HEK293 (cell line): Measurements from ENCODE around the gene IFT43.

Experiments
- CTCF ChIA-PET: fragments of 350-600 bp; formaldehyde crosslinking; extraction: SDS; loops from one replicate; lab custom pipeline; 2021; ENCODE audit warnings: antibody characterized with exemption; lab: Yijun Ruan, JAX
- POLR2A ChIA-PET: fragments of 300-600 bp; formaldehyde crosslinking; extraction: SDS; loops from one replicate; lab custom pipeline; 2020; ENCODE audit warnings: antibody characterized with exemption, inconsistent platforms; lab: Yijun Ruan, JAX
- H3K27ac ChIP-seq: fragments of 200-500 bp; sonication (Bioruptor generic); 2 replicates; pipeline ENCODE4 v1.5.1; 2014; ENCODE audit warnings: low read depth, low read length, control low read depth, inconsistent platforms; ENCODE audit errors: extremely low read depth
- H3K36me3 ChIP-seq, 2 experiments: fragments of 200-500 bp in 1 of 2; sonication (Bioruptor generic) in 1 of 2; 1 replicate in 1 of 2; 2 replicates in 1 of 2; pipeline ENCODE4 v1.5.1; 2014 to 2017; ENCODE audit warnings: inconsistent platforms in 2 of 2, low read length in 2 of 2; ENCODE audit not compliant: control insufficient read depth in 2 of 2, insufficient read depth in 1 of 2
- H3K4me1 ChIP-seq: fragments of 200-500 bp; sonication (Bioruptor generic); 2 replicates; pipeline ENCODE4 v1.5.1; 2014; ENCODE audit warnings: mild to moderate bottlenecking, low read length, inconsistent platforms; ENCODE audit not compliant: control insufficient read depth, insufficient read depth
- H3K4me3 ChIP-seq: 2 replicates; pipeline ENCODE4 v1.5.1; 2011; ENCODE audit warnings: low read depth, mild to moderate bottlenecking, control low read depth, low read length, moderate library complexity
- H3K9me3 ChIP-seq: fragments of 200-500 bp; sonication (Bioruptor generic); 2 replicates; pipeline ENCODE4 v1.5.1; 2014; ENCODE audit warnings: low read depth, low read length, inconsistent platforms; ENCODE audit not compliant: control insufficient read depth, insufficient read depth
- BCL11B ChIP-seq: fragments of 450-650 bp; formaldehyde crosslinking; IDR thresholded peaks from 2 replicates; pipeline ENCODE4 v1.5.1; 2016; ENCODE audit warnings: low read depth, missing biosample characterization, missing genetic modification characterization
- EGR2 ChIP-seq: fragments of 450-650 bp; formaldehyde crosslinking; IDR thresholded peaks from 2 replicates; pipeline ENCODE4 v1.5.1; 2016; ENCODE audit warnings: low read depth, missing biosample characterization, missing genetic modification characterization
- GLI4 ChIP-seq: fragments of 450-650 bp; formaldehyde crosslinking; IDR thresholded peaks from 2 replicates; pipeline ENCODE4 v1.5.1; 2016; ENCODE audit warnings: missing biosample characterization, missing genetic modification characterization
- SCRT1 ChIP-seq: fragments of 450-650 bp; formaldehyde crosslinking; IDR thresholded peaks from 2 replicates; pipeline ENCODE4 v1.5.1; 2016; ENCODE audit warnings: missing biosample characterization, missing genetic modification characterization, borderline replicate concordance
- SCRT2 ChIP-seq: fragments of 450-650 bp; formaldehyde crosslinking; IDR thresholded peaks from 2 replicates; pipeline ENCODE4 v1.5.1; 2016; ENCODE audit warnings: missing biosample characterization, missing genetic modification characterization
- TCF7L2 ChIP-seq: IDR thresholded peaks from 2 replicates; pipeline ENCODE4 v1.6.1; 2011; ENCODE audit warnings: low read depth, mild to moderate bottlenecking, inconsistent platforms, low read length, moderate library complexity, borderline replicate concordance
- YY1 ChIP-seq: fragments of 450-650 bp; formaldehyde crosslinking; IDR thresholded peaks from 2 replicates; pipeline ENCODE4 v1.5.1; 2018; ENCODE audit warnings: missing biosample characterization, missing genetic modification characterization
- ZFP41 ChIP-seq: fragments of 450-650 bp; formaldehyde crosslinking; IDR thresholded peaks from 2 replicates; pipeline ENCODE4 v1.5.1; 2016; ENCODE audit warnings: missing biosample characterization, missing genetic modification characterization, borderline replicate concordance
- ZIC2 ChIP-seq: fragments of 450-650 bp; formaldehyde crosslinking; IDR thresholded peaks from 2 replicates; pipeline ENCODE4 v1.5.1; 2016; ENCODE audit warnings: missing biosample characterization, missing genetic modification characterization
- ZNF10 ChIP-seq: fragments of 450-650 bp; formaldehyde crosslinking; IDR thresholded peaks from 2 replicates; pipeline ENCODE4 v1.5.1; 2017; ENCODE audit warnings: missing biosample characterization, missing genetic modification characterization
- ZNF112 ChIP-seq: fragments of 450-650 bp; formaldehyde crosslinking; IDR thresholded peaks from 2 replicates; pipeline ENCODE4 v1.5.0; 2017; ENCODE audit warnings: missing biosample characterization, missing genetic modification characterization
- ZNF132 ChIP-seq: fragments of 450-650 bp; formaldehyde crosslinking; IDR thresholded peaks from 2 replicates; pipeline ENCODE4 v1.5.1; 2017; ENCODE audit warnings: missing biosample characterization, missing genetic modification characterization, borderline replicate concordance
- ZNF2 ChIP-seq: fragments of 450-650 bp; formaldehyde crosslinking; IDR thresholded peaks from 2 replicates; pipeline ENCODE4 v1.5.1; 2016; ENCODE audit warnings: missing biosample characterization, missing genetic modification characterization
- ZNF202 ChIP-seq: fragments of 450-650 bp; formaldehyde crosslinking; IDR thresholded peaks from 2 replicates; pipeline ENCODE4 v1.5.1; 2016; ENCODE audit warnings: missing biosample characterization, missing genetic modification characterization, borderline replicate concordance
- ZNF274 ChIP-seq, 2 experiments: fragments of 200-500 bp in 1 of 2; fragments of 450-650 bp in 1 of 2; sonication (Bioruptor generic) in 1 of 2; formaldehyde crosslinking in 1 of 2; IDR thresholded peaks; 2 replicates each; pipeline versions ENCODE4 v1.5.1 to v1.6.1; 2014 to 2016; ENCODE audit warnings: borderline replicate concordance in 1 of 2, inconsistent platforms in 1 of 2, low read length in 1 of 2, missing biosample characterization in 1 of 2, missing genetic modification characterization in 1 of 2
- ZNF354C ChIP-seq: fragments of 450-650 bp; formaldehyde crosslinking; IDR thresholded peaks from 2 replicates; pipeline ENCODE4 v1.5.1; 2016; ENCODE audit warnings: missing biosample characterization, missing genetic modification characterization, low read depth, borderline replicate concordance
- ZNF394 ChIP-seq: fragments of 450-650 bp; formaldehyde crosslinking; IDR thresholded peaks from 2 replicates; pipeline ENCODE4 v1.5.1; 2016; ENCODE audit warnings: missing biosample characterization, missing genetic modification characterization, mild to moderate bottlenecking, moderate library complexity, borderline replicate concordance
- ZNF548 ChIP-seq: fragments of 450-650 bp; formaldehyde crosslinking; IDR thresholded peaks from 2 replicates; pipeline ENCODE4 v1.5.1; 2016; ENCODE audit warnings: missing biosample characterization, missing genetic modification characterization
- ZNF596 ChIP-seq: fragments of 450-650 bp; IDR thresholded peaks from 2 replicates; pipeline ENCODE4 v1.5.0; 2018; ENCODE audit warnings: missing biosample characterization, mild to moderate bottlenecking, missing genetic modification characterization, moderate library complexity
- ZNF629 ChIP-seq: fragments of 450-650 bp; formaldehyde crosslinking; IDR thresholded peaks from 2 replicates; pipeline ENCODE4 v1.5.1; 2017; ENCODE audit warnings: missing biosample characterization, missing genetic modification characterization
- ZNF660 ChIP-seq: fragments of 450-650 bp; IDR thresholded peaks from 2 replicates; pipeline ENCODE4 v1.5.1; 2018; ENCODE audit warnings: missing biosample characterization, mild to moderate bottlenecking, missing genetic modification characterization
- ZNF830 ChIP-seq: fragments of 450-650 bp; IDR thresholded peaks from 2 replicates; pipeline ENCODE4 v1.5.0; 2018; ENCODE audit warnings: missing biosample characterization, missing genetic modification characterization, low read depth, mild to moderate bottlenecking, moderate library complexity
- ZXDB ChIP-seq: fragments of 450-650 bp; formaldehyde crosslinking; IDR thresholded peaks from 2 replicates; pipeline ENCODE4 v1.5.1; 2016; ENCODE audit warnings: missing biosample characterization, missing genetic modification characterization
- TF ChIP-seq, protein P1 (sequence below): fragments of 450-650 bp; formaldehyde crosslinking; IDR thresholded peaks from 2 replicates; pipeline ENCODE4 v1.5.1; 2016; ENCODE audit warnings: missing biosample characterization, missing genetic modification characterization
- TF ChIP-seq, protein P2 (sequence below): fragments of 450-650 bp; formaldehyde crosslinking; IDR thresholded peaks from 2 replicates; pipeline ENCODE4 v1.5.1; 2016; ENCODE audit warnings: missing biosample characterization, missing genetic modification characterization
- TF ChIP-seq, protein P3 (sequence below): fragments of 450-650 bp; formaldehyde crosslinking; IDR thresholded peaks from 2 replicates; pipeline ENCODE4 v1.5.1; 2016; ENCODE audit warnings: missing biosample characterization, missing genetic modification characterization
- TF ChIP-seq, protein P4 (sequence below): fragments of 450-650 bp; formaldehyde crosslinking; optimal IDR thresholded peaks from 2 replicates; pipeline ENCODE3; 2016; ENCODE audit warnings: missing biosample characterization, mild to moderate bottlenecking, missing genetic modification characterization

The IFT43 gene

DNA sequence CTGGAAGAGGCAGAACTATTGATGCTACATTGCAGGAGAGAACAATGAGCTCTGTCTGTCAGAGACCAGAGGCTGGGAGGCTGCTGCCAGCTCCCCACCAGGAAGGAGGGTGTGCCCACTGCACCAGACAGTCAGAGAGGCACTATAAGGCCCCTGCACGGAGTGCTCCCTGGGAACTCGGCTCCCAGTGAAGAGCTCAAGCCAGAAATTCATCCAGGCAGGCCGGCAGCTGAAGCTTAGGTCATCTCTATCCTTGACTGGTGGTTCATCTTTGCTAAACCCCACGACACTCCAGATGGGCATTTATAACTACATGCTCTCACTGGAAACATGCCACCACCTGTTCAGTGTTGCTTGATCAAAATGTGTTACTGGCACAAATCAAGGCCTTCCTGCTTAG lies 101.1 kb downstream of the IFT43 start:
- Histone ChIP-seq H3K4me1 (no peaks in the 10 kb centered on the region), H3K4me3 (no peak overlapping the region), H3K9me3 (no peaks in the 10 kb centered on the region), H3K27ac (no peak overlapping the region), H3K36me3 (peaks cover 0 to 13% of the 10 kb centered on the region in 2 experiments; a peak in 1 of 3 replicates)
- TF ChIP-seq ZNF202 (tag by site-specific recombination) (no peak), ZNF274 (IDR thresholded peaks at IDR 0.05; ENCODE audit: low read length) (no peak), ZNF274 (tag by site-specific recombination; IDR thresholded peaks at IDR 0.05; ENCODE audit: borderline replicate concordance) (no peak), ZNF548 (tag by site-specific recombination) (no peak), SCRT1 (tag by site-specific recombination) (no peak), SCRT2 (tag by site-specific recombination) (no peak), YY1 (no peak), GLI4 (tag by site-specific recombination) (no peak), EGR2 (tag by site-specific recombination) (no peak), ZNF660 (no peak)
- TF ChIP-seq, protein P1, sequence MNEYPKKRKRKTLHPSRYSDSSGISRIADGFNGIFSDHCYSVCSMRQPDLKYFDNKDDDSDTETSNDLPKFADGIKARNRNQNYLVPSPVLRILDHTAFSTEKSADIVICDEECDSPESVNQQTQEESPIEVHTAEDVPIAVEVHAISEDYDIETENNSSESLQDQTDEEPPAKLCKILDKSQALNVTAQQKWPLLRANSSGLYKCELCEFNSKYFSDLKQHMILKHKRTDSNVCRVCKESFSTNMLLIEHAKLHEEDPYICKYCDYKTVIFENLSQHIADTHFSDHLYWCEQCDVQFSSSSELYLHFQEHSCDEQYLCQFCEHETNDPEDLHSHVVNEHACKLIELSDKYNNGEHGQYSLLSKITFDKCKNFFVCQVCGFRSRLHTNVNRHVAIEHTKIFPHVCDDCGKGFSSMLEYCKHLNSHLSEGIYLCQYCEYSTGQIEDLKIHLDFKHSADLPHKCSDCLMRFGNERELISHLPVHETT: no peak
- ChIA-PET POLR2A (no interaction called here), CTCF (no interaction called here)

DNA sequence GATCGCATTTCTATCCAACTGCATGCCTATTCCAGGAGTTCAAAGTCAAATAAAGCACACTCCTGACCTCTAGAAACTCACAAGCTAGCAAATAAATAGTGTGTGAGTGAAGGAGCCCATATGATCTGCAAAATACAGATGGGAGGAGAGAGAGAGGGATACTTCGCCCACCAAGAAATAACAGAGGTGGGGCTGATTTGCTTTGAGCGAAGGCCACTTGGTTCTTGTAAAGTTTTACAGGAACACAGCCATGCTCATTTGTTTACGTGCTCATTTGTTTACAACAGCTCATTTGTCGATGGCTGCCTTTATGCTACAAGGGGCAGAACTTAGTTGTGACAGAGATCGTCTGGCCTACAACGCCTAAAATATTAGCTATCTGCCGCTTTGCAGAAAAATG lies 102.8 kb downstream of the IFT43 start:
- Histone ChIP-seq H3K9me3 (no peaks in the 10 kb centered on the region), H3K27ac (no peak overlapping the region), H3K36me3 (peaks cover 0 to under 1% of the 10 kb centered on the region in 2 experiments; a peak in 1 of 3 replicates), H3K4me3 (no peak overlapping the region), H3K4me1 (no peaks in the 10 kb centered on the region)
- CTCF ChIA-PET: no interaction called here
- POLR2A ChIA-PET: no interaction called here
- no peak for TF ChIP-seq ZNF596 (tag by site-specific recombination)
- TF ChIP-seq ZNF112 (tag by site-specific recombination): no peak
- no peak for TF ChIP-seq ZFP41 (tag by site-specific recombination)
- TF ChIP-seq BCL11B: no peak
- TF ChIP-seq ZNF629 (tag by site-specific recombination): no peak
- TF ChIP-seq ZNF2 (tag by site-specific recombination): no peak
- TF ChIP-seq ZNF394 (tag by site-specific recombination): no peak
- TF ChIP-seq, protein P2, sequence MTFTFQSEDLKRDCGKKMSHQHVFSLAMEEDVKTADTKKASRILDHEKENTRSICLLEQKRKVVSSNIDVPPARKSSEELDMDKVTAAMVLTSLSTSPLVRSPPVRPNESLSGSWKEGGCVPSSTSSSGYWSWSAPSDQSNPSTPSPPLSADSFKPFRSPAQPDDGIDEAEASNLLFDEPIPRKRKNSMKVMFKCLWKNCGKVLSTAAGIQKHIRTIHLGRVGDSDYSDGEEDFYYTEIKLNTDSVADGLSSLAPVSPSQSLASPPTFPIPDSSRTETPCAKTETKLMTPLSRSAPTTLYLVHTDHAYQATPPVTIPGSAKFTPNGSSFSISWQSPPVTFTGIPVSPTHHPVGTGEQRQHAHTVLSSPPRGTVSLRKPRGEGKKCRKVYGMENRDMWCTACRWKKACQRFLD (tag by site-specific recombination): no peak
- TF ChIP-seq ZNF830: no peak
- no peak for TF ChIP-seq ZNF10 (tag by site-specific recombination)
- TF ChIP-seq ZXDB: no peak
- TF ChIP-seq, protein P3, sequence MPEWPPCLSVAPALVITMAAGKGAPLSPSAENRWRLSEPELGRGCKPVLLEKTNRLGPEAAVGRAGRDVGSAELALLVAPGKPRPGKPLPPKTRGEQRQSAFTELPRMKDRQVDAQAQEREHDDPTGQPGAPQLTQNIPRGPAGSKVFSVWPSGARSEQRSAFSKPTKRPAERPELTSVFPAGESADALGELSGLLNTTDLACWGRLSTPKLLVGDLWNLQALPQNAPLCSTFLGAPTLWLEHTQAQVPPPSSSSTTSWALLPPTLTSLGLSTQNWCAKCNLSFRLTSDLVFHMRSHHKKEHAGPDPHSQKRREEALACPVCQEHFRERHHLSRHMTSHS: no peak
- TF ChIP-seq, protein P4, sequence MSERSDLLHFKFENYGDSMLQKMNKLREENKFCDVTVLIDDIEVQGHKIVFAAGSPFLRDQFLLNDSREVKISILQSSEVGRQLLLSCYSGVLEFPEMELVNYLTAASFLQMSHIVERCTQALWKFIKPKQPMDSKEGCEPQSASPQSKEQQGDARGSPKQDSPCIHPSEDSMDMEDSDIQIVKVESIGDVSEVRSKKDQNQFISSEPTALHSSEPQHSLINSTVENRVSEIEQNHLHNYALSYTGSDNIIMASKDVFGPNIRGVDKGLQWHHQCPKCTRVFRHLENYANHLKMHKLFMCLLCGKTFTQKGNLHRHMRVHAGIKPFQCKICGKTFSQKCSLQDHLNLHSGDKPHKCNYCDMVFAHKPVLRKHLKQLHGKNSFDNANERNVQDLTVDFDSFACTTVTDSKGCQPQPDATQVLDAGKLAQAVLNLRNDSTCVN (tag by site-specific recombination): no peak
- no peak for TF ChIP-seq ZIC2
- TF ChIP-seq TCF7L2: no peak
- TF ChIP-seq ZNF132 (tag by site-specific recombination): no peak
- TF ChIP-seq ZNF354C: no peak
